ENCODE data around the gene F10. TPM values are rescaled to one million over a fixed set of nuclear protein-coding genes. Genes with fewer than 3 reads are reported as not detected.

The F10 gene
- total and polyA plus RNA-seq, 2 of the 13 experiments (the other 11 are each of a cell fraction or from before 2014, with no cell fraction given) = 58.4 to 237 TPM

GRCh38 chr13:113152984-113153809 lies 30.6 kb downstream of the F10 start (continued):
- TF ChIP-seq NBN (conservative IDR thresholded peaks at IDR 0.05) = no peak
- no peak for TF ChIP-seq ZBTB14 (CRISPR knock-in tag; IDR thresholded peaks at IDR 0.05)
- no peak for TF ChIP-seq ZNF564 (CRISPR knock-in tag; IDR thresholded peaks at IDR 0.05)
- TF ChIP-seq, protein P1, sequence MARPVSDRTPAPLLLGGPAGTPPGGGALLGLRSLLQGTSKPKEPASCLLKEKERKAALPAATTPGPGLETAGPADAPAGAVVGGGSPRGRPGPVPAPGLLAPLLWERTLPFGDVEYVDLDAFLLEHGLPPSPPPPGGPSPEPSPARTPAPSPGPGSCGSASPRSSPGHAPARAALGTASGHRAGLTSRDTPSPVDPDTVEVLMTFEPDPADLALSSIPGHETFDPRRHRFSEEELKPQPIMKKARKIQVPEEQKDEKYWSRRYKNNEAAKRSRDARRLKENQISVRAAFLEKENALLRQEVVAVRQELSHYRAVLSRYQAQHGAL (CRISPR knock-in tag; IDR thresholded peaks at IDR 0.05; ENCODE audit: not compliant biosample characterization) = no peak
- TF ChIP-seq, protein P2, sequence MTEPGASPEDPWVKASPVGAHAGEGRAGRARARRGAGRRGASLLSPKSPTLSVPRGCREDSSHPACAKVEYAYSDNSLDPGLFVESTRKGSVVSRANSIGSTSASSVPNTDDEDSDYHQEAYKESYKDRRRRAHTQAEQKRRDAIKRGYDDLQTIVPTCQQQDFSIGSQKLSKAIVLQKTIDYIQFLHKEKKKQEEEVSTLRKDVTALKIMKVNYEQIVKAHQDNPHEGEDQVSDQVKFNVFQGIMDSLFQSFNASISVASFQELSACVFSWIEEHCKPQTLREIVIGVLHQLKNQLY (CRISPR knock-in tag; IDR thresholded peaks at IDR 0.05) = no peak
- no peak for TF ChIP-seq EHMT2 (IDR thresholded peaks at IDR 0.05; ENCODE audit: borderline replicate concordance, low read depth, low read length)
- no peak for TF ChIP-seq FOXK2 (IDR thresholded peaks at IDR 0.05)
- TF ChIP-seq, protein P3, sequence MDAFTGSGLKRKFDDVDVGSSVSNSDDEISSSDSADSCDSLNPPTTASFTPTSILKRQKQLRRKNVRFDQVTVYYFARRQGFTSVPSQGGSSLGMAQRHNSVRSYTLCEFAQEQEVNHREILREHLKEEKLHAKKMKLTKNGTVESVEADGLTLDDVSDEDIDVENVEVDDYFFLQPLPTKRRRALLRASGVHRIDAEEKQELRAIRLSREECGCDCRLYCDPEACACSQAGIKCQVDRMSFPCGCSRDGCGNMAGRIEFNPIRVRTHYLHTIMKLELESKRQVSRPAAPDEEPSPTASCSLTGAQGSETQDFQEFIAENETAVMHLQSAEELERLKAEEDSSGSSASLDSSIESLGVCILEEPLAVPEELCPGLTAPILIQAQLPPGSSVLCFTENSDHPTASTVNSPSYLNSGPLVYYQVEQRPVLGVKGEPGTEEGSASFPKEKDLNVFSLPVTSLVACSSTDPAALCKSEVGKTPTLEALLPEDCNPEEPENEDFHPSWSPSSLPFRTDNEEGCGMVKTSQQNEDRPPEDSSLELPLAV (CRISPR knock-in tag; conservative IDR thresholded peaks at IDR 0.05; ENCODE audit: low read depth) = no peak
- no peak for TF ChIP-seq KAT2B (IDR thresholded peaks at IDR 0.05; ENCODE audit: borderline replicate concordance, low read depth, low read length)
- TF ChIP-seq, protein P4, sequence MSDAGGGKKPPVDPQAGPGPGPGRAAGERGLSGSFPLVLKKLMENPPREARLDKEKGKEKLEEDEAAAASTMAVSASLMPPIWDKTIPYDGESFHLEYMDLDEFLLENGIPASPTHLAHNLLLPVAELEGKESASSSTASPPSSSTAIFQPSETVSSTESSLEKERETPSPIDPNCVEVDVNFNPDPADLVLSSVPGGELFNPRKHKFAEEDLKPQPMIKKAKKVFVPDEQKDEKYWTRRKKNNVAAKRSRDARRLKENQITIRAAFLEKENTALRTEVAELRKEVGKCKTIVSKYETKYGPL (CRISPR knock-in tag; IDR thresholded peaks at IDR 0.05) = no peak
- TF ChIP-seq ZNF10 (CRISPR knock-in tag; IDR thresholded peaks at IDR 0.05; ENCODE audit: borderline replicate concordance, low read depth) = no peak
- TF ChIP-seq ZNF180 (CRISPR knock-in tag; IDR thresholded peaks at IDR 0.05; ENCODE audit: borderline replicate concordance, low read depth) = no peak
- TF ChIP-seq SNAPC5 (CRISPR knock-in tag; IDR thresholded peaks at IDR 0.05; ENCODE audit: borderline replicate concordance) = peak; percentile 39; the same call in 1 of the 2 replicates
- no peak for TF ChIP-seq ZNF781 (CRISPR knock-in tag; IDR thresholded peaks at IDR 0.05; ENCODE audit: borderline replicate concordance, not compliant biosample characterization)
- TF ChIP-seq ZSCAN22 (CRISPR knock-in tag; IDR thresholded peaks at IDR 0.05) = no peak
- no peak for TF ChIP-seq JARID2 (CRISPR knock-in tag; IDR thresholded peaks at IDR 0.05; ENCODE audit: insufficient replicate concordance)
- TF ChIP-seq ZNF670 (CRISPR knock-in tag; IDR thresholded peaks at IDR 0.05; ENCODE audit: borderline replicate concordance) = no peak
- no peak for TF ChIP-seq SMYD3 (CRISPR knock-in tag; IDR thresholded peaks at IDR 0.05)
- no peak for TF ChIP-seq ZNF570 (CRISPR knock-in tag; IDR thresholded peaks at IDR 0.05; ENCODE audit: borderline replicate concordance)
- no peak for TF ChIP-seq CHD4 (IDR thresholded peaks at IDR 0.05; ENCODE audit: borderline replicate concordance, low read length)
- no peak for TF ChIP-seq ZNF460 (CRISPR knock-in tag; IDR thresholded peaks at IDR 0.05; ENCODE audit: borderline replicate concordance)
- TF ChIP-seq, protein P5, sequence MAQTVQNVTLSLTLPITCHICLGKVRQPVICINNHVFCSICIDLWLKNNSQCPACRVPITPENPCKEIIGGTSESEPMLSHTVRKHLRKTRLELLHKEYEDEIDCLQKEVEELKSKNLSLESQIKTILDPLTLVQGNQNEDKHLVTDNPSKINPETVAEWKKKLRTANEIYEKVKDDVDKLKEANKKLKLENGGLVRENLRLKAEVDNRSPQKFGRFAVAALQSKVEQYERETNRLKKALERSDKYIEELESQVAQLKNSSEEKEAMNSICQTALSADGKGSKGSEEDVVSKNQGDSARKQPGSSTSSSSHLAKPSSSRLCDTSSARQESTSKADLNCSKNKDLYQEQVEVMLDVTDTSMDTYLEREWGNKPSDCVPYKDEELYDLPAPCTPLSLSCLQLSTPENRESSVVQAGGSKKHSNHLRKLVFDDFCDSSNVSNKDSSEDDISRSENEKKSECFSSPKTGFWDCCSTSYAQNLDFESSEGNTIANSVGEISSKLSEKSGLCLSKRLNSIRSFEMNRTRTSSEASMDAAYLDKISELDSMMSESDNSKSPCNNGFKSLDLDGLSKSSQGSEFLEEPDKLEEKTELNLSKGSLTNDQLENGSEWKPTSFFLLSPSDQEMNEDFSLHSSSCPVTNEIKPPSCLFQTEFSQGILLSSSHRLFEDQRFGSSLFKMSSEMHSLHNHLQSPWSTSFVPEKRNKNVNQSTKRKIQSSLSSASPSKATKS (CRISPR knock-in tag; IDR thresholded peaks at IDR 0.05) = no peak
